K562 treated with DMSO at 1 percent for 24 hours (cell line): ENCODE data around the gene MYOM3. TPM values are rescaled to one million over a fixed set of nuclear protein-coding genes. Genes with fewer than 3 reads are reported as not detected.

Experiments
- total RNA-seq: library from RNA; unstranded; fragments of 300-600 nt; gene quantifications from 2 replicates; pipeline ENCODE4 v1.2.3, GENCODE V29; 2022; ENCODE audit warnings: low read depth; ENCODE audit not compliant: insufficient read depth

The MYOM3 gene
- total RNA-seq = not detected in 2 replicates

GRCh38 chr1:24111996-24112779 lies at the start of gene MYOM3:
Gene MYOM3, minus strand, starts transcription at chr1:24112135. Its CDS starts 3,499 bp downstream, at chr1:24108636.

DNA sequence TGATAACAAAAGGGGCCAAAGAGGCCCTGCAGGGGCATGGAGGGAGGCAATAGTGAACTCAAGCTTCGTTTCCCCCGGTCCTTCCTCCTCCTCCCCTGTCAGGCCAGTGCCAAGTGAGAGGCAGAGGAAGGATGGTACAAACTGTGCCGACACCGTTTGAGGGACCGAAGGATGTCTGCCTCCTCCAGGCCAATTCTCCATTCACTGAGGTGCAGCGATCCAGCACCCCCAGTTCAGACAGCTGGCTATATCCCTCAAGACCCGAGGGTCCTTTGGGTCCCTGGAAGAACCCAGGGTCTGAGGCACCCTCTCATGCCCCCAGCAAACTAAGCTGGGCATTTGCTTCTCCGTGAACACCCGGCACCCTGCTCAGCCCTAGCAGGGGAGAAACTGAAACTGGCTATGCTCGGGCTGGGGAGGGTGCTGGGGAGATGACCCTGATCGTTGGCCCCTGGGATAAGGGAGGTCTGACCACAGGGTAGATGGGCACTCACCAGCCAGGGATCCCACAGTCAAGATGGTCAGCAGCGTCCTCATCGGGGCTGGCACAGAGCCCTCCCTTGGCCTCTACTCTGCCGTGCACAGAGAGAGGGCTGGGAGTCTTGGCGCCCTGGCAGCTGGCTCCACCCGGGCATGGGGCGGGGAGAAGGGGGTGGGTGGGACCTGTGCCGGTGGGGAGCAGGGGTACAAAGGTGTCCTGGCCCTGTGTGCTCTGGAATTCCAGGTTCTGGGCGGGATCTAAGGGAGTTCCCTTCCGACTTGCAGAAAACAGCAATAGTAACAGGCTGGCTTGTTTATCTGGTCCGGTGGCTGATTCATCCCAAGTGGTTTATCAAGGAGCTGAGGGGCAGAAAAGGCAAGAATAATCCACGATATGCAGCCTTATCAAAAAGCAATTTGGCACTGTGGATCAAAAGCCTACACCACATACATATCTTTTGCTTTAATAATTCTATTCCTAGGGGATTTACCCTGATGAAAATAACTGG lies 30.9 kb upstream of the MYOM3 start, which contains the start of gene IL22RA1:
TSS of gene IL22RA1 (minus strand) at position 595 of the 989 bp plus-strand sequence. CDS start at position 537, 58 bp downstream.

Other genes starting within 250 kb of the MYOM3 start
- gene FUCA1, start 243.8 kb downstream of the MYOM3 start, total RNA-seq = 37.8 and 48.1 TPM in 2 replicates
- not detected in 2 replicates for gene CNR2, start 198.8 kb downstream of the MYOM3 start, total RNA-seq
- gene PNRC2, start 152.3 kb downstream of the MYOM3 start, total RNA-seq = 115 and 123 TPM in 2 replicates
- 67.3 and 70.3 TPM in 2 replicates for gene SRSF10, start 131.8 kb downstream of the MYOM3 start, total RNA-seq
- gene IL22RA1, start 31.0 kb upstream of the MYOM3 start, total RNA-seq = not detected in 2 replicates
- gene IFNLR1, start 75.2 kb upstream of the MYOM3 start, total RNA-seq = not detected in 2 replicates
- 0.50 and 0.58 TPM in 2 replicates for gene GRHL3, start 207.2 kb upstream of the MYOM3 start, total RNA-seq